Measurements from ENCODE around the gene CDK19.
"Not testable (repeated sequence)": the region's sequence is repeated elsewhere in the genome, so short reads cannot be mapped to it uniquely, and the experiment has no call there.

CDK19 gene

GRCh38 chr6:110608151-110608550 lies 207.1 kb downstream of the CDK19 start:
- DNase-seq (ENCODE audit: low read depth), result no peak
- H3K4me3 ChIP-seq (ENCODE audit: low read depth, low read length), result no peak overlapping the region

- no peak for DNase-seq (ENCODE audit: low read depth)
- H3K4me3 ChIP-seq (ENCODE audit: low read depth, low read length), result no peak overlapping the region
These were observed 209.1 kb downstream of the CDK19 start for GRCh38 chr6:110606151-110606550.

- not testable (repeated sequence) for H3K4me3 ChIP-seq (ENCODE audit: low read depth, low read length); DNase-seq (ENCODE audit: low read depth)
These were observed 214.6 kb downstream of the CDK19 start for GRCh38 chr6:110600640-110601039.

- H3K4me3 ChIP-seq (ENCODE audit: low read depth, low read length), result no peak overlapping the region
- no peak for DNase-seq (ENCODE audit: low read depth)
These were observed 217.5 kb downstream of the CDK19 start for GRCh38 chr6:110597761-110598160.

GRCh38 chr6:110596354-110596753 lies 218.9 kb downstream of the CDK19 start:
- no peak overlapping the region for H3K4me3 ChIP-seq (ENCODE audit: low read depth, low read length)
- no peak for DNase-seq (ENCODE audit: low read depth)

GRCh38 chr6:110595112-110595511 lies 220.2 kb downstream of the CDK19 start:
- no peak overlapping the region for H3K4me3 ChIP-seq (ENCODE audit: low read depth, low read length)
- no peak for DNase-seq (ENCODE audit: low read depth)

GRCh38 chr6:110593637-110594036 lies 221.6 kb downstream of the CDK19 start:
- H3K4me3 ChIP-seq (ENCODE audit: low read depth, low read length), result no peak overlapping the region
- DNase-seq (ENCODE audit: low read depth), result no peak

GRCh38 chr6:110592765-110593164 lies 222.5 kb downstream of the CDK19 start:
- DNase-seq (ENCODE audit: low read depth), result no peak
- no peak overlapping the region for H3K4me3 ChIP-seq (ENCODE audit: low read depth, low read length)

GRCh38 chr6:110590821-110591351 lies 224.4 kb downstream of the CDK19 start:
- no peak for DNase-seq (ENCODE audit: low read depth)
- no peak overlapping the region for H3K4me3 ChIP-seq (ENCODE audit: low read depth, low read length)

GRCh38 chr6:110589865-110590513 lies 225.3 kb downstream of the CDK19 start:
- no peak for DNase-seq (ENCODE audit: low read depth)
- H3K4me3 ChIP-seq (ENCODE audit: low read depth, low read length), result no peak overlapping the region

GRCh38 chr6:110587328-110587727 lies 227.9 kb downstream of the CDK19 start:
- no peak for DNase-seq (ENCODE audit: low read depth)
- no peak overlapping the region for H3K4me3 ChIP-seq (ENCODE audit: low read depth, low read length)

GRCh38 chr6:110581679-110582078 lies 233.6 kb downstream of the CDK19 start:
- no peak overlapping the region for H3K4me3 ChIP-seq (ENCODE audit: low read depth, low read length)
- DNase-seq (ENCODE audit: low read depth), result no peak

GRCh38 chr6:110577596-110578167 lies 237.6 kb downstream of the CDK19 start:
- not testable (repeated sequence) for H3K4me3 ChIP-seq (ENCODE audit: low read depth, low read length)

GRCh38 chr6:110575925-110576463 lies 239.3 kb downstream of the CDK19 start:
- no peak overlapping the region for H3K4me3 ChIP-seq (ENCODE audit: low read depth, low read length)
- DNase-seq (ENCODE audit: low read depth), result no peak

More at GRCh38 chr6:110577596-110578167, 237.6 kb downstream of the CDK19 start:
- DNase-seq (ENCODE audit: low read depth), result not testable (repeated sequence)

- H3K4me3 ChIP-seq (ENCODE audit: low read depth, low read length), result no peak overlapping the region
- no peak for DNase-seq (ENCODE audit: low read depth)
These were observed 240.5 kb downstream of the CDK19 start for GRCh38 chr6:110574817-110575216.

GRCh38 chr6:110573537-110573936 lies 241.7 kb downstream of the CDK19 start:
- H3K4me3 ChIP-seq (ENCODE audit: low read depth, low read length), result no peak overlapping the region
- no peak for DNase-seq (ENCODE audit: low read depth)

GRCh38 chr6:110573136-110573535 lies 242.1 kb downstream of the CDK19 start:
- H3K4me3 ChIP-seq (ENCODE audit: low read depth, low read length), result no peak overlapping the region
- no peak for DNase-seq (ENCODE audit: low read depth)

- no peak overlapping the region for H3K4me3 ChIP-seq (ENCODE audit: low read depth, low read length)
- no peak for DNase-seq (ENCODE audit: low read depth)
These were observed 247.1 kb downstream of the CDK19 start for GRCh38 chr6:110567957-110568696.

GRCh38 chr6:110566346-110567125 lies 248.7 kb downstream of the CDK19 start:
- DNase-seq (ENCODE audit: low read depth), result no peak
- no peak overlapping the region for H3K4me3 ChIP-seq (ENCODE audit: low read depth, low read length)
